T47D (cell line): Measurements from ENCODE around the gene OR5AK2.

ENCODE experiments used
- DNase-seq, 2 experiments: peaks; one replicate each; pipeline versions ENCODE4 v3.0.0 to v3.0.0-alpha.2; 2011 to 2012; ENCODE audit warnings: low read depth in 1 of 2, low spot score in 1 of 2
- JUND ChIP-seq: IDR thresholded peaks from 2 replicates; pipeline ENCODE4 v1.6.1; 2012; ENCODE audit warnings: low read depth
- in situ Hi-C: cut with HindIII; loops from 2 replicates; pipeline ENCODE4 v1.10.0; 2016; ENCODE audit warnings: low sequenced_read_pairs, low pct_unique_long_range_greater_than_20kb

The OR5AK2 gene

GRCh38 chr11:57015679-57016078, 27.0 kb downstream of the OR5AK2 start:
- TF ChIP-seq JUND, result no peak
- DNase-seq, result no peak
- in situ Hi-C loops, result no loop called here

- in situ Hi-C loops, result no loop called here
- TF ChIP-seq JUND, result no peak
Observed at GRCh38 chr11:57031556-57031955, 42.8 kb downstream of the OR5AK2 start.

More at GRCh38 chr11:57031556-57031955, 42.8 kb downstream of the OR5AK2 start:
- no peak for DNase-seq
